Measurements from ENCODE around the gene NUP62.
A peak's percentile ranks its signal among the peaks of the same experiment; 100 is the strongest.

Gene NUP62

DNA sequence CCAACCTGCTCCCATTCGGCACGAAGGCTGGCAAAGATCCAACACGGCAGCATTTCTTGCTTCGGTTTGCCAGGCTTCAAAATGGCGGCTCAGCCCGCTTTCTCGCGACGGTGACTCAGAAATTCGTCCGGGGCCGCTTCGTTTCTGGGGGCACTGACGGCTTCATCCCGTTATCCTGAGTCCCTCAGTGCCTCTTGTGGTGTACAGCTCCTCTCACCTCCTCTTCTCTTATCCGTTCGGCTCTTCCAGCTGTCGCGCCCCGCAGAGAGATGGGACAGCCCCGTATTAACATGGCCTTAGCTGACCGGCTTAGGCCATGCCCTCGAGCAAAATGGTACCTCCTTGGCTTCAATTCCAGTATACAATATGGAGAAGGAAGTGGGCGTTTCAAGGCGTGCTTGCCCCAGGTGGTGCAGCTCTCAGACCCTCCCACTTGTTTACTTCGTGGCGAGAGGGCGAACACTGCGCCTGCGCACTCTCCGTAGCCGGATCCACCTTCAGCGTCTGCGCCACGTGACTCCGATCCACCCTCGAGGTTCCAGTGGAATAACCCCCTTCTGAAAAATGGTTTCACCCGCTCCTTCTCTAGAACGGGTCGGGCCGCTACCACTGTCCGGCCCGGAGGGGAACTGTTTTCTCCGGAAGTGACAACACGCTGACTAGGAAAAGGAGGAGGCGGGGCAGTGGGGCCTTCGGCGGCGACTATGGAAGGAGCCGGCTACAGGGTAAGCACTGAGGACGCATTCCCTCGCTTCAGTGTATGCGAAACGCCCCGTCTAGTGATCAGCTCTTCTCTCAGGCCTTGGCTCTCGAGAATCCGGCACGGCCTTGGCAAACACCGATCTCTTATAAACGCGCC is 52.1 kb downstream of the NUP62 start, which contains the start of the genes AKT1S1 and TBC1D17:
AKT1S1 (minus strand) TSS at position 336 of the 859 bp plus-strand sequence. CDS start 4,060 bp downstream, outside the sequence.
TBC1D17 (plus strand) TSS at position 683 of the 859 bp plus-strand sequence; CDS start at position 705, 22 bp downstream.
- TF ChIP-seq GATA2 (IDR thresholded peaks at IDR 0.05; ENCODE audit: low read depth, low read length) = no peak
- TF ChIP-seq GATA3 (IDR thresholded peaks at IDR 0.05; ENCODE audit: low read depth, low read length) = no peak

DNA sequence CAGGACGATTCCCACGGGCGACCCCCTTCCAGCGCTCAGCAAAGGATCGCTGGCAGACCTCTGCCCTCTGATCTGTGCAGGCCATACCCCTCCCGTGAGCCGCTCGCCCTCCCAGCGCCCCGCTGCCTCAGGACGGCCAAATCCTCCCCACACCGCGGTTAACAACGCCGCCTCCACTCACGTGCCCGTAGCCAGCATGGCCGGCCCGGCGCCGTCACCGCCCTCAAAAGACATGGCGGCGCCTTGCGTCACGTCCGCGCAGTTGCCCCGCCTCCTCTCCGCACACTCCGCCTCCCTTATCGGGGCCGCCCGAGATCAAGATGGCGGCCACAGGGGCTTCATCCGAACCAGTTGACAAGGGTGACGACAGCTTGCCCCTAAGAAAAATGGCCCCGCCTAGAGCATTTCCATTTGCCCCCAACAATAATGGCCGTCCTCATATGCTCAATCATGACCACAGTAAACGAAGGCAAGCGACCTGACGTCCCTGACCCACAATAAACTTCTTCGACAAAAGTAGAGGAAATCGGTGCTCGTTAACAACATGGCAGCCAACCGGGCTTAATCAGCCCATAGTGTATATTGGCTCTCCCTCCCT is 52.8 kb downstream of the NUP62 start:
- TF ChIP-seq GATA2 (IDR thresholded peaks at IDR 0.05; ENCODE audit: low read depth, low read length) (0 out of 2 replicates have a peak, but pooled peaks have one; percentile 39), GATA3 (IDR thresholded peaks at IDR 0.05; ENCODE audit: low read depth, low read length) (no peak)

DNA sequence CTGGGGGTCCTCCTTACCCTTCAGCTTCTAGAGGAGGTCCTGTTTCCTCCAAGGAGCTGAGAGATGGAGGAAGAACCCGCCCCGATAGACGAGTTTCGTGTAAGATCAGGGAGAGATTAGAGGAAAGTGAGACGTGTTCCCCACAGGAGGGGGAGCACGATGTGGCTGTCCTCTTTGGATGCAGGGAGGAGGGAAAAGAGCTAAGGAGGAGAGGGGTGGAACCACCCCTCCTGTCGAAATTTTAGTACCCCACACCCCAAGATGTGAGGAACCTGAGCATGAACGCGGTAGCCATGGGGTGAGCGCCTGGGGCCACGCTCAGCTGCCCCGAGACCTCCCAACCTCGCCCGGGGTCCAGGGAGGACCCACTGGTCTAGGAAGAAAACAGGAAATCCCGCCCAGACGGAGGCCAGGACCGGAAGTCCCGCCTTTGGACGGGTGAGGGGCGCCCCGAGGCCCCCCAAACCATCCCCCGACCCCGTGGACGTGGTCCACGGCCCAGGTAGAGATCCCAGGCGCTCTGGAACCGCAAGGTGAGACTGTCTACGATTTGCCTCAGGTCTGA is 53.4 kb downstream of the NUP62 start:
- TF ChIP-seq GATA3 (IDR thresholded peaks at IDR 0.05; ENCODE audit: low read depth, low read length) (no peak), GATA2 (IDR thresholded peaks at IDR 0.05; ENCODE audit: low read depth, low read length) (no peak; the same call in 1 of the 2 replicates)

DNA sequence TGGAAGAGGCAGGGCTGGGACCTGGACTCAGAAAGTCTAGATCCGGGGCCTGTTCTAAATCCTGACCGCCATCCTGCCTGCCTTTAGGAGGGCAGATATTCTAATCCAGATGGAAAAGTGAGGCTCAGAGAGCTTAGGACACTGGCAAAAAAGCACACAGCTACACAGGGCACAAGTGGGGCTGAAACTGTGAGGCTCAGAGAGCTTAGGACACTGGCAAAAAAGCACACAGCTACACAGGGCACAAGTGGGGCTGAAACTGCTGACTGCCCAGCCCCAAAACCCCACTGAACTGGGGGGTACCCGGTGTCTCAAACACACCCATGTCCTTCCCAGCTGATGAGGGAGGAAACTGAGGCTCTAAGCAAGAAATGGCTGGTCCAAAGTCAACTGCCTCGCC is 54.1 kb downstream of the NUP62 start:
- no peak for TF ChIP-seq GATA3 (IDR thresholded peaks at IDR 0.05; ENCODE audit: low read depth, low read length)
- no peak for TF ChIP-seq GATA2 (IDR thresholded peaks at IDR 0.05; ENCODE audit: low read depth, low read length)

DNA sequence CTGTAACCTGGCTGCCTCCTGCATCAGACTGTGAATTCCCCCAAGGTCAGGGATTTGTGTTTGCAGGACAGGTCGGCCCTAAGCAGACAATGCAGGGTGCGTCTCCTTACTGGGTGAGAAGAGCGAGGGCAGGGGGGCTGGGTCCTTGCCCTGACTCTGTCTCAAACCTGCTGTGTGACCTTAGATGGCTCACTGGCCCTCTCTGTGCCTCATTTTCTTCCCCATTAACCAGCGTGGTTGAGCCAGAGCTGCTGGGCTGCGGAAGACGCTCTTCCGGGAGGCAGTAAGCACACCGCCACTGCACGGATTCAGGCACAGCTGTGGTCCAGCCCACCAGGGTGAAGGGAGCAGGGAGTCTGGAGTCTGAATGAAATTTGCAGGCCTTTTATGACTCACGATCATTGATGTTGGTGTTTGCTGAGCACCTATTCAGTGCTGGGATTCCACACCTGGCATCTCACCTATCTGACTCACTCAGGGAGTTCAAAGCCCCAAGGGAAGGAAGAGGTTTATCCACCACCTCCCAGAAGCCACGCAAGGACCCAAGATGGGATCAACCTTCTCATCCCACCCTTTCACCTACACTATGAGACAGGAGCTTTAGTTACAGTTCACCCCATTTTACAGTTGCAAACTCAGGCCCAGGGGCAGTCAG is 54.7 kb downstream of the NUP62 start:
- no peak for TF ChIP-seq GATA2 (IDR thresholded peaks at IDR 0.05; ENCODE audit: low read depth, low read length)

DNA sequence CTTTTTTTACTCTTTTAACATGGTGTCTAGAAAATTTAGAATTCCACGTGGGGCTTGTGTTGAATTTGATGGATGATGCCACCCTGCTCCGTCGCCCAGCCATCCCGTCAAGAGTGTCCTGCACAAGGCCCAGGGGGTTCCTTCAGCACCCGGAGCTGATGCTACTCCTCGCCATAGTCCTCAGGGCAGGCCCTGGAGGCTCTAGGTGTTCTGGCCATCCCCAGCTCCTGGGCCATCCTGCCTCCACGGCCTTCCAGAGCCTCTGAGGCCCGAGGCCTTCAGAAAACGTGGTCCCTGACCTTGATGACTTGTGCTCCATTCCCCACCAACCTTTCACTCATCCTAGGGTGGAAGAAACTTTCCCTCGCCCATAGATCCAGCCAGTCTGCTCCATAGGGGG is 55.5 kb downstream of the NUP62 start:
- TF ChIP-seq GATA3 (IDR thresholded peaks at IDR 0.05; ENCODE audit: low read depth, low read length) = no peak
- no peak for TF ChIP-seq GATA2 (IDR thresholded peaks at IDR 0.05; ENCODE audit: low read depth, low read length)

DNA sequence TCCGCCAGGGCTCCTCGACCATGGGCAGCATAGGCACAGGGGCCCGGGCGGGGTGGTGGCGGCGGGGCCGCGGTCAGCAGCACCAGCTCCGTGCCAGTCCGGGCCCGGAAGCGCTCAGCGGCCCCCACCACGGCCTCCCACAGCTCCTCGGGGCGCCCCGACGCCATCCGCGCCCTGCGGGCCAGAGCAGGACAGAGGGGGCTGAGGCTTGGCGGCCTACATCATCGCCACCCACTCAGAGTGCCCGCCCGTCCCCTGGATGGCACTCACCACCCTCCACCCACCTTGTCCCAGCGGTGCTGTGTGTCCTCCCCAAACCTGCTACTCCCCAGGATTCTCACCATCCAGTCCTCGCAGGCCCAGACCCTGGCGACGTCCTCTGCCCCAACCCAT is 56.2 kb downstream of the NUP62 start:
- no peak for TF ChIP-seq GATA2 (IDR thresholded peaks at IDR 0.05; ENCODE audit: low read depth, low read length)
- no peak for TF ChIP-seq GATA3 (IDR thresholded peaks at IDR 0.05; ENCODE audit: low read depth, low read length)

DNA sequence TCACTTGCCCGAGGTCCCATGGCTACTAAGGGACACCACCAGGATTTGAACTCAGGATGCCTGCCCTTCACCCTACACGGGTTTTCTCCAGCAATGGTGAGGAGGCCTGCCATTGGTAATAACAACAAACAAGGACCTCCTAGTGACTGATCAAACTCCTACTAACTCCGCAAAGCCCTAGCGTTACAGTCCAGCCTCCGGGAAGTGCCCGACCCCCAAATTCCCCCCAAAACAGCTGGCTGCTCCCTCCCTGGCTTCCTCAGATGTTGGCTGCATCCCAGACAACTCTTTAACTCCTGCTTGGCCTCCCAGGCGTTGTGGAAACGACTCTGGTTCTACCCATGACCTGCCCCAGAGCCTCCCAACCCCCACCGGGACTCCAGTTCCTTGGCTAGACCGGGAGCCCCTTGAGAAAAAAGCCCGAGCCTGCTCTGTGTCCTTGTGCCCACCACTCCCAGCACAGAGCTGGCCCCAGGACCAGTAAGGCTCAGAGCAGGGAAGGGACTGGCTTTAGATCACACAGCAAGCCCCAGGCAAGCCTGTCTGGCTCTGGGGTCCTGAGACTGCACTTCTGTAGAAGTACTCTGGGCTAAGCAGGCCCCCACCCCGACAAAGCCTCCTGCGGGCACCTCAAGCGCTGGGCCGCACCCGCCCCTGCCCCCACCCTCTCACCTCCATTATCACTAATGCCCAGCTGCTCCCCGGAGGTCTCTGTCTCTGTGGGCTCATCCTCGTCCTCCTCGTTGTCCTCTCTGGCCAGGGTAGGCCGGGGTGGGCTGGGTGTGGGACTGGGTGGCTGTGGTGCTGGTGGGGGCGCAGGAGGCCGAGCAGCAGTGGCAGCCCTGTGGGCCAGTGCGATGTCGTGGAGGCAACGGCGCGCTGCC is 56.8 kb downstream of the NUP62 start:
- TF ChIP-seq GATA3 (IDR thresholded peaks at IDR 0.05; ENCODE audit: low read depth, low read length) = no peak
- TF ChIP-seq GATA2 (IDR thresholded peaks at IDR 0.05; ENCODE audit: low read depth, low read length) = no peak

DNA sequence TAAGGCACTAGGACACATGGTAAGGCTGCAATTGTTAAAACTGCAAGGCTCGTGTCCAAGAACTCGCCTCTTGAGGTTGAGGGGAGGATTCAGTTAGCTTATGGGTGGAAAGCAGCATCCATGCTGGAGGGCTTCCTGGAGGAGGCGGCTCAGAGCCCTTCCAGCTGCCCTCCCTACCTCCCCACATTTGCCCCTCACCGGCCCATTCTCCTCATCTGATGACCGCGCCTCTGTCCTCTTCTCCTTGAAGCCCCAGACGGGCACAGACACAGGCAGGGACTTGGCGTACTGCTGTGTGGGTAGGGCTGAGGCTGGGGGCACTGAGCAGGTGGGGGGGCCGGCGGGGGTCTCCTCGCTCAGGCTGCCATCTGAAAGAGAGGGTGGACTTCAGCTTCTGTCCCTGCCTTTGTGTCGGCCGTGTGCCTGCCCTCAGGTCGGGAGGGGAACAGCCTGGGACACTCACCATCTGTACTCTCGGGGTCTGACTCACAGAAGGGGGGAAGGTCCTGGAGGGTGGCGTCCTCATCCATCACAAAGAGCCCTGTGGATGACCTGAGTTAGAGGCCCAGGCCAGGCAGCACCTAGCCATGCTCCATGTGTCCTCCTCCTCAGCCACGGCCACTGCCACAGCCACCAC is 57.8 kb downstream of the NUP62 start:
- TF ChIP-seq GATA2 (IDR thresholded peaks at IDR 0.05; ENCODE audit: low read depth, low read length) = no peak
- TF ChIP-seq GATA3 (IDR thresholded peaks at IDR 0.05; ENCODE audit: low read depth, low read length) = no peak

DNA sequence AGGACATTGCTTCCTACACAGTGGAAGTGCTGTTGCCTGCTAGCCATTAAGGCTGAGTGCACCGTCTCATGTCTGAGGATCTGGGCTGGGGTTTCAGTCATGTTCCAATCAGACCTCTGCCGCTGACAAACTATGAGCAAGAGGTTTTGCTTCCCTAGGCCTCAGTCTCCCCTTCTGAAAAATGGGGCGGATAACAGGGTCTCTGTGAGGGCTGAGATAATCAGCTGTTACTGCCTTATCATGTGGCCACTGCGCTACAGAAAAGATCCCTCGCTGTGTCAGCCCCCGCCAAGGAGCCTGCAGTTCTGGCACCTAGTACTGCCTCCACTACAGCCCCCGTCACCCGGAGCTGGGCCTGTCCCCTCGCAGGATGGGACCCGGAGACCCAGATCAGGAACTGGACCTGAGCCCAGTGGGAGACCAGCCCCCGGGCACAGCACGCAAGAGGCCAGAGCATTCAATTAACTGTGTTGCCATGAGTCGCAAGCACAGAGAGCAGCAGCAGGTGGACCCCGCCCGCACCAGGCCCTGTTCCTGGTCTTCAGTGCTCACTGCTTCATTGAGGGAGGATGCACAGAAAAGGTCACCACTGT is 58.9 kb downstream of the NUP62 start:
- no peak for TF ChIP-seq GATA3 (IDR thresholded peaks at IDR 0.05; ENCODE audit: low read depth, low read length)
- no peak for TF ChIP-seq GATA2 (IDR thresholded peaks at IDR 0.05; ENCODE audit: low read depth, low read length)

DNA sequence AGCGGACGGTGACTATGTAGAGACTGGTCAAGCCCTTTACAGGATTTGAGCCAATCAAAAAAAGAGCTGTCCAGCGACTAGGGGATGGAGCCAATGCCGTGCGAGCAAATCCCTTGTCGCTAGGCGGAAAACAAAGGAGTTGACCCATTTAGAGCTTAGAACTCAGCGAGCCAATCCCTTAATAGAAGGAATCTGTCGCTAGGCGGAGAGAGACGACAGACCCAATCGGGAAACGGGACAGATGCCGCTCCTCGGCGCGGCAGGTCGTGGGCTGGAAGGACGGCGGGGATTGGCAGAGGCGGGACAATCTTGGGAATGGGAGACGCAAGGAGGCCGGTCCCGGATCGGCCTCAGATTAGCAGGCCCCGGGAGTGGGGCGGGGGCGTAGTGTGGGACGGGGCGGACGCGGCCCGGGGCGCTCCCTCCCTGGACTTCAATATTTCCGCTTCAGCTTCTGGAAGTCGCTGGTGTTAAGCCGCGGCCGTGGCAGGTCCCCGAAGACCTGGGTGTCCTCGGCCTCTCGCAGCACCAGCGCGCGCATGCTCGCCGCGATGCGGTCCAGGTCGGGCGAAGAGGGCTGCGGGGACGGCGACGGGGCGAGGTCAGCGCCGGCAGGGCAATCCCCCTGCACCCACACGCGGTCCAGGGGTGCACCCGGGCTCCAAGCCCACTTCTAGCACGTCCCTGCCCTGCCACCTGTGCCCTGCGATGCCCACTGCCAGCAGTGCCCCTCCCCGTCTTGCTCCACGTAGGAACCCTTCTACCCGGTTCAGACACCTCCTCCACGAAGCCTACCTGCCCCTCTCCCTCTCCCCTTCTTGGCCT is 59.6 kb downstream of the NUP62 start:
- TF ChIP-seq GATA3 (IDR thresholded peaks at IDR 0.05; ENCODE audit: low read depth, low read length) (no peak), GATA2 (IDR thresholded peaks at IDR 0.05; ENCODE audit: low read depth, low read length) (peak; percentile 21; the same call in 1 of the 2 replicates)
